A204.1 (cell line): ENCODE measurements around the gene STXBP6.
"Not testable (repeated sequence)": the region's sequence is repeated elsewhere in the genome, so short reads cannot be mapped to it uniquely, and the experiment has no call there.

ENCODE experiments used
- FAIRE-seq: peaks from 2 replicates; lab custom pipeline; 2012; peaks lifted over from hg19 to GRCh38; lab: Jason Lieb, UNC

STXBP6 gene

GRCh38 chr14:24853446-24853845 is 196.5 kb downstream of the STXBP6 start:
- FAIRE-seq = no peak

- no peak for FAIRE-seq
These were observed 197.5 kb downstream of the STXBP6 start for GRCh38 chr14:24852312-24853060.

GRCh38 chr14:24851837-24852236 is 198.1 kb downstream of the STXBP6 start:
- FAIRE-seq = no peak

GRCh38 chr14:24851406-24851805 is 198.5 kb downstream of the STXBP6 start:
- FAIRE-seq = no peak

- FAIRE-seq = no peak
These were observed 199.9 kb downstream of the STXBP6 start for GRCh38 chr14:24850072-24850471.

GRCh38 chr14:24849471-24849870 is 200.5 kb downstream of the STXBP6 start:
- no peak for FAIRE-seq

- FAIRE-seq = no peak
These were observed 201.7 kb downstream of the STXBP6 start for GRCh38 chr14:24848102-24848790.

GRCh38 chr14:24847568-24848095 is 202.3 kb downstream of the STXBP6 start:
- FAIRE-seq = no peak

- no peak for FAIRE-seq
These were observed 203.7 kb downstream of the STXBP6 start for GRCh38 chr14:24846261-24846660.

GRCh38 chr14:24845851-24846250 is 204.1 kb downstream of the STXBP6 start:
- no peak for FAIRE-seq

GRCh38 chr14:24844011-24844410 is 205.9 kb downstream of the STXBP6 start:
- no peak for FAIRE-seq

- FAIRE-seq = no peak
These were observed 206.5 kb downstream of the STXBP6 start for GRCh38 chr14:24843494-24843893.

GRCh38 chr14:24840204-24840893 is 209.6 kb downstream of the STXBP6 start:
- no peak for FAIRE-seq

- FAIRE-seq = no peak
These were observed 210.2 kb downstream of the STXBP6 start for GRCh38 chr14:24839617-24840203.

GRCh38 chr14:24838945-24839616 is 210.9 kb downstream of the STXBP6 start:
- FAIRE-seq = no peak

- FAIRE-seq = no peak
These were observed 212.5 kb downstream of the STXBP6 start for GRCh38 chr14:24837280-24838046.

- FAIRE-seq = not testable (repeated sequence)
These were observed 213.6 kb downstream of the STXBP6 start for GRCh38 chr14:24836324-24836723.

- no peak for FAIRE-seq
These were observed 215.0 kb downstream of the STXBP6 start for GRCh38 chr14:24834956-24835355.

- no peak for FAIRE-seq
These were observed 216.6 kb downstream of the STXBP6 start for GRCh38 chr14:24833385-24833784.

- no peak for FAIRE-seq
These were observed 218.3 kb downstream of the STXBP6 start for GRCh38 chr14:24831677-24832076.

- FAIRE-seq = no peak
These were observed 220.1 kb downstream of the STXBP6 start for GRCh38 chr14:24829862-24830261.
